ENCODE data around the gene ZFHX3. TPM values are rescaled to one million over a fixed set of nuclear protein-coding genes. Genes with fewer than 3 reads are reported as not detected.

ZFHX3 gene
- total RNA-seq, 1 experiment from 2014 or later, result 1.5 TPM

DNA sequence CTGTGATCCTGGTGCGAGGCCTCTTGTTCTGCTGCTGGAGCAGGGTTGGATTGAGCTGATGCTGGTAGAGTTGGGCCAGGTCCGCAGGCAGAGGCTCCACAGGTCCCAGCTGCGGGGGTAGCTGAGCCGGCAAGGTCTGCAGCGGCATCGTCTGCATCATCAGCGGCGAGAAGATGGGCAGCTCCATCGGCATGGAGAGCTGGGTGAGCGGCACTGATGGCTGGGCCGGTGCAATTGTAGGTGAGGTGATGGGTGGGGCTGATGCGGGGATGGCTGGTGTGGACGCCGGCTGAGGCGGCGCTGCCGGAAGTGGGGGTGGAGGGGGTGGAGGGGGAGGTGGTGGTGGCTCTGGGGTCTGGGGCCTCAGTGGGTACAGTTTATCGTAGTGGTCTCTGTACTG, 251.7 kb downstream of the ZFHX3 start:
- Histone ChIP-seq H4K20me1 (ENCODE audit: control insufficient read depth, insufficient read depth, insufficient read length) (no peaks in the 10 kb centered on the region), H2AK5ac (ENCODE audit: insufficient read length, low read length) (no peak overlapping the region), H2AFZ (ENCODE audit: low read length) (no peak overlapping the region), H3K14ac (ENCODE audit: insufficient read depth, low read length) (no peak overlapping the region), H3T11ph (ENCODE audit: low read length) (no peak overlapping the region), H3K79me2 (ENCODE audit: insufficient read depth, low read length) (no peaks in the 10 kb centered on the region), H4K8ac (replicated peaks; ENCODE audit: insufficient read length, low read depth, low read length) (no peak overlapping the region), H3K27me3 (ENCODE audit: insufficient read depth, low read length) (no peaks in the 10 kb centered on the region), H3K9ac (ENCODE audit: extremely low read depth, insufficient read length, low read length) (no peak overlapping the region), H3K4ac (ENCODE audit: low read depth, low read length) (no peak overlapping the region), H4K5ac (ENCODE audit: insufficient read length, low read depth, low read length) (no peak overlapping the region), H3K4me1 (ENCODE audit: insufficient read depth, low read length) (no peaks in the 10 kb centered on the region), H3K9me3 (ENCODE audit: control insufficient read depth, low read depth, low read length) (no peaks in the 10 kb centered on the region), H2BK120ac (ENCODE audit: low read depth, low read length, poor library complexity, severe bottlenecking) (no peak overlapping the region), H3K18ac (ENCODE audit: insufficient read length, low read depth, low read length) (no peak overlapping the region), H4K91ac (ENCODE audit: insufficient read length, low read depth, low read length) (no peak overlapping the region), H3K4me2 (ENCODE audit: insufficient read depth, insufficient read length, low read length) (no peak overlapping the region), H3K56ac (ENCODE audit: insufficient read length, low read depth, low read length) (no peak overlapping the region), H2BK5ac (ENCODE audit: insufficient read length, low read length) (no peak overlapping the region), H3K23me2 (ENCODE audit: insufficient read length, low read depth, low read length, poor library complexity, severe bottlenecking) (no peaks in the 10 kb centered on the region), H2BK12ac (ENCODE audit: insufficient read length, low read depth, low read length) (no peak overlapping the region), H3K27ac (ENCODE audit: insufficient read length, low read depth, low read length) (no peak overlapping the region), H2BK15ac (ENCODE audit: low read depth, low read length) (no peak overlapping the region), H3K23ac (ENCODE audit: insufficient read length, low read depth, low read length) (no peak overlapping the region), H3K79me1 (ENCODE audit: insufficient read depth, low read depth, low read length, poor library complexity, severe bottlenecking) (no peaks in the 10 kb centered on the region), H2BK20ac (ENCODE audit: low read depth, low read length, poor library complexity, severe bottlenecking) (no peak overlapping the region)
- Mint-ChIP-seq H3K27ac (no peak overlapping the region; a peak in 1 of 7 replicates), H3K4me1 (peaks cover 0 to 5% of the 10 kb centered on the region in 2 experiments; a peak in 1 of 4 replicates), H3K4me3 (no peak overlapping the region), H3K27me3 (ENCODE audit: low read depth) (no peaks in the 10 kb centered on the region), H3K36me3 (ENCODE audit: insufficient read depth in 1 of 3, low read depth in 3 of 3) (peaks cover 0 to 6% (median 3%) of the 10 kb centered on the region in 3 experiments; a peak in 1 of 7 replicates), H3K9me3 (no peaks in the 10 kb centered on the region)
- TF ChIP-seq, protein P1, sequence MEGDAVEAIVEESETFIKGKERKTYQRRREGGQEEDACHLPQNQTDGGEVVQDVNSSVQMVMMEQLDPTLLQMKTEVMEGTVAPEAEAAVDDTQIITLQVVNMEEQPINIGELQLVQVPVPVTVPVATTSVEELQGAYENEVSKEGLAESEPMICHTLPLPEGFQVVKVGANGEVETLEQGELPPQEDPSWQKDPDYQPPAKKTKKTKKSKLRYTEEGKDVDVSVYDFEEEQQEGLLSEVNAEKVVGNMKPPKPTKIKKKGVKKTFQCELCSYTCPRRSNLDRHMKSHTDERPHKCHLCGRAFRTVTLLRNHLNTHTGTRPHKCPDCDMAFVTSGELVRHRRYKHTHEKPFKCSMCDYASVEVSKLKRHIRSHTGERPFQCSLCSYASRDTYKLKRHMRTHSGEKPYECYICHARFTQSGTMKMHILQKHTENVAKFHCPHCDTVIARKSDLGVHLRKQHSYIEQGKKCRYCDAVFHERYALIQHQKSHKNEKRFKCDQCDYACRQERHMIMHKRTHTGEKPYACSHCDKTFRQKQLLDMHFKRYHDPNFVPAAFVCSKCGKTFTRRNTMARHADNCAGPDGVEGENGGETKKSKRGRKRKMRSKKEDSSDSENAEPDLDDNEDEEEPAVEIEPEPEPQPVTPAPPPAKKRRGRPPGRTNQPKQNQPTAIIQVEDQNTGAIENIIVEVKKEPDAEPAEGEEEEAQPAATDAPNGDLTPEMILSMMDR (conservative IDR thresholded peaks at IDR 0.05), result no peak
- no peak for DNase-seq
- WGBS (ENCODE audit: extremely low coverage, insufficient read length, low lambda C conversion rate), result no CpG with 5 or more reads among the region's 18 CpGs

Measured in H9 (cell line).